ENCODE results near the gene DAAM1. TPM values are rescaled to one million over a fixed set of nuclear protein-coding genes. Genes with fewer than 3 reads are reported as not detected.

DAAM1 gene
- total RNA-seq, 1 donor from 2014 or later = 42.0 TPM

DNA sequence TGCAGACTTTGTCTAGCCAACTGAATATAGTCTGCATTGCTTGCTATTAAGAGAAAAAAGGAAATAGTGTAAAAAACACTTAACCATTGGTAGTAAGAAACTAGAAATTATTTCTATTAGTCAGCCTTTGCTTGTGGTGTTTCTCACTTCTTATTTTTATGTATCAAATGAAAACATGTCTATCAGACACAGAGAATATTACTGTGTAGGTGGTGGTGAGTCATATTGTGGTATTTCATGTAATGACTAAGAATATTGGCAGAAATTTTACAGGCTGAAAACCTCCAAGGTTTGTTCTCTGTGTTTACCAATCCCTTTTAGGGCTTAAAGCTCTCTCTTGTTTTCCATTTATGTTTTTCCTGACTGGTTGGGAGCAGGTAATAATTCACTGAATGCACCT, 87.2 kb downstream of the DAAM1 start:
- no peaks in the 10 kb centered on the region for H3K36me3 ChIP-seq
- peaks cover 20% of the 10 kb centered on the region for H3K4me1 ChIP-seq
- no peak for TF ChIP-seq CTCF (IDR thresholded peaks at IDR 0.05)
- peak in 1 of 2 donors; percentile 58 for TF ChIP-seq POLR2AphosphoS5 (IDR thresholded peaks at IDR 0.05; ENCODE audit: insufficient read depth in 1 of 2, low read depth in 1 of 2)
- peak overlapping the region; percentile 34 for H3K27ac ChIP-seq
- no peaks in the 10 kb centered on the region for H3K27me3 ChIP-seq
- DNase-seq (ENCODE audit: extremely low spot score in 2 of 2) = no peak
- H3K4me3 ChIP-seq = no peak overlapping the region
- no peaks in the 10 kb centered on the region for H3K9me3 ChIP-seq
- intact Hi-C loops (cut with DNase I) = no loop called here

DNA sequence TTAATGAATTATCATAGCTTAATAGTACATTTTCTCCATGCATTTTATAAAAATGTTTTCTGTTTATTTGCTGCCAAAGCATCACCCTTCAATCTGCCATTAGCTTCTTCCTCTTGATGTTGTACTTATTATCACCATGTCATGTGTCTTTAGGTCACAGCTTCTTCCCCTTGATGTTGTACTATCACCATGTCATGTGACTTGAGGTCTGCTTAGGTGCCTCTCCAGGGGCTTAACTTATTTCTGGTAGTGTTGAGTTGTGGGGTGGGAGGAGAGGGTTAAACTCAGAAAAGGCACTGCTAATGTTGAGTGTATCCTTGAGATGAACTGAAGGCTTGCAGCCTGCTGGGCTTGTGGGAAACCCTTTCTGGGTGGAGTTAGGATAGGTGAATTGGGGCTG, 87.8 kb downstream of the DAAM1 start:
- peak overlapping the region; percentile 3 for H3K27ac ChIP-seq
- H3K9me3 ChIP-seq = no peaks in the 10 kb centered on the region
- H3K27me3 ChIP-seq = no peaks in the 10 kb centered on the region
- DNase-seq (ENCODE audit: extremely low spot score in 2 of 2) = no peak
- intact Hi-C loops (cut with DNase I) = no loop called here
- H3K4me3 ChIP-seq = no peak overlapping the region
- TF ChIP-seq POLR2A (IDR thresholded peaks at IDR 0.05) (no peak), POLR2AphosphoS5 (IDR thresholded peaks at IDR 0.05; ENCODE audit: insufficient read depth in 1 of 2, low read depth in 1 of 2) (no peak), CTCF (IDR thresholded peaks at IDR 0.05) (no peak)
- H3K4me1 ChIP-seq = peaks cover 24% of the 10 kb centered on the region
- H3K36me3 ChIP-seq = no peaks in the 10 kb centered on the region

- intact Hi-C loops (cut with DNase I) = no loop called here
Observed at GRCh38 chr14:59277659-59278058, 89.2 kb downstream of the DAAM1 start.

DNA sequence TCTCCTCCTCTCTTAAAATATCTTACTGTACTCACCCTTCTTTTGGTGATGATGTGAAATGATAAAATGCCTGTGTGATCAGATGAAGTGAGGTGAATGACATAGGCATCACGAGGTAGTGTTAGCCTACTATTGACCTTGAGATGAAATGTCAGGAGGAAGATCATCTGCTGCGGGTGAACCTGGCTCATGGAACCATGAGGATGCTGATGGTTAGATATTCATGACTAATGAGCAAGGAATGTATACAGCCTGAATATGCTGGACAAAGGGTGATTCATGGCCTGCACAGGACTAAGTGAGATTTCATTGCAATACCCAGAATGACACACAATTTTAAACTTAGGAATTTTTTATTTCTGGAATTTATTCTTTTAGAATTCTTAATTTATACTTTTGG, 89.6 kb downstream of the DAAM1 start:
- intact Hi-C loops (cut with DNase I) = no loop called here
- no peak overlapping the region for H3K27ac ChIP-seq
- TF ChIP-seq POLR2AphosphoS5 (IDR thresholded peaks at IDR 0.05; ENCODE audit: insufficient read depth in 1 of 2, low read depth in 1 of 2) (peak in 1 of 2 donors; percentile 33), POLR2A (IDR thresholded peaks at IDR 0.05) (no peak)

More at GRCh38 chr14:59277659-59278058, 89.2 kb downstream of the DAAM1 start:
- H3K36me3 ChIP-seq = no peaks in the 10 kb centered on the region
- no peak overlapping the region for H3K27ac ChIP-seq
- no peaks in the 10 kb centered on the region for H3K27me3 ChIP-seq
- H3K9me3 ChIP-seq = no peaks in the 10 kb centered on the region
- DNase-seq (ENCODE audit: extremely low spot score in 2 of 2) = no peak
- TF ChIP-seq CTCF (IDR thresholded peaks at IDR 0.05) = no peak
- no peak for TF ChIP-seq POLR2AphosphoS5 (IDR thresholded peaks at IDR 0.05; ENCODE audit: insufficient read depth in 1 of 2, low read depth in 1 of 2)
- TF ChIP-seq POLR2A (IDR thresholded peaks at IDR 0.05) = no peak
- H3K4me1 ChIP-seq = peaks cover 38% of the 10 kb centered on the region
- no peak overlapping the region for H3K4me3 ChIP-seq

DNA sequence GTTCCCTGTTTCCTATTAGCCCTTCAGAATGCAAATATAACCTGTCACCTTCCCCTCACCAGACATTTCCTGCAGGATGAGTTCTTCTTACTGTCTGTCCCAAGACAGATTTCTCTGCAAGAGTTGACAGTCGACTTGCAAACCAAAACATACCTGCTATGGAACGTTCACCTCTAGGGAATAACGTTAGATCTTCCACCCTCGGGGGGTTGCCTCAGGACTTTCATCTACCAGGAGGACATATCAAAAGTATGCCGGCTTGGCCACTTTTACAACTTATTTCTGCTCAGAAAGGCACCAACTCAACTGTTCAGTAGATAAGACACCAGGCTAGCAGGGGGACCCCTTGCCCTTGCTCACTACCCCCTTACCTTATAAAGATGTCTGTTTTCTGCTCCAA, 92.5 kb downstream of the DAAM1 start:
- H3K36me3 ChIP-seq = no peaks in the 10 kb centered on the region
- intact Hi-C loops (cut with DNase I) = no loop called here
- no peaks in the 10 kb centered on the region for H3K27me3 ChIP-seq
- no peak for DNase-seq (ENCODE audit: extremely low spot score in 2 of 2)
- peaks cover 33% of the 10 kb centered on the region for H3K4me1 ChIP-seq
- H3K27ac ChIP-seq = no peak overlapping the region
- H3K9me3 ChIP-seq = no peaks in the 10 kb centered on the region
- no peak overlapping the region for H3K4me3 ChIP-seq
- TF ChIP-seq POLR2A (IDR thresholded peaks at IDR 0.05) (no peak), CTCF (IDR thresholded peaks at IDR 0.05) (no peak), POLR2AphosphoS5 (IDR thresholded peaks at IDR 0.05; ENCODE audit: insufficient read depth in 1 of 2, low read depth in 1 of 2) (no peak)

More for the DNA sequence above, 89.6 kb downstream of the DAAM1 start:
- H3K4me3 ChIP-seq = no peak overlapping the region
- no peaks in the 10 kb centered on the region for H3K9me3 ChIP-seq
- no peaks in the 10 kb centered on the region for H3K36me3 ChIP-seq
- no peaks in the 10 kb centered on the region for H3K27me3 ChIP-seq
- H3K4me1 ChIP-seq = peaks cover 42% of the 10 kb centered on the region
- no peak for DNase-seq (ENCODE audit: extremely low spot score in 2 of 2)
